Pericardium fibroblast (primary cell): ENCODE data around the gene THSD1. TPM values are rescaled to one million over a fixed set of nuclear protein-coding genes. Genes with fewer than 3 reads are reported as not detected.

ENCODE experiments used
- total RNA-seq: library from RNA; depleted of rRNA; stranded (reverse); fragments of >200 nt; gene quantifications from 2 replicates; pipeline ENCODE4 v1.2.3, GENCODE V29; 2015

The THSD1 gene
- 3.0 and 5.6 TPM in 2 replicates for total RNA-seq

GRCh38 chr13:52405767-52406494 is at the start of gene THSD1:
Gene THSD1 (minus strand): TSS chr13:52406172. CDS start chr13:52402600, 3,572 bp downstream.

GRCh38 chr13:52454820-52455676 is 49.1 kb upstream of the THSD1 start, which contains the start of gene CKAP2:
Gene CKAP2 (plus strand): TSS chr13:52455478. CDS start chr13:52455557, 79 bp downstream.

GRCh38 chr13:52450012-52450792 is 44.2 kb upstream of the THSD1 start, which contains the start of gene VPS36:
Gene VPS36 (minus strand): TSS chr13:52450634. CDS start chr13:52450594, 40 bp downstream.

Other genes starting within 250 kb of the THSD1 start
- 10.5 and 10.7 TPM in 2 replicates for gene NEK3, start 246.6 kb downstream of the THSD1 start, total RNA-seq
- gene VPS36, start 44.5 kb upstream of the THSD1 start, total RNA-seq, result 15.4 and 25.6 TPM in 2 replicates
- gene CKAP2, start 49.3 kb upstream of the THSD1 start, total RNA-seq, result 3.1 and 5.3 TPM in 2 replicates
- gene HNRNPA1L2, start 236.3 kb upstream of the THSD1 start, total RNA-seq, result 1.1 and 2.4 TPM in 2 replicates
- gene SUGT1, start 246.7 kb upstream of the THSD1 start, total RNA-seq, result 19.6 and 30.8 TPM in 2 replicates